ENCODE data around the gene RAPGEF6.
"Not testable (repeated sequence)": the region's sequence is repeated elsewhere in the genome, so short reads cannot be mapped to it uniquely, and the experiment has no call there.

The RAPGEF6 gene

DNA sequence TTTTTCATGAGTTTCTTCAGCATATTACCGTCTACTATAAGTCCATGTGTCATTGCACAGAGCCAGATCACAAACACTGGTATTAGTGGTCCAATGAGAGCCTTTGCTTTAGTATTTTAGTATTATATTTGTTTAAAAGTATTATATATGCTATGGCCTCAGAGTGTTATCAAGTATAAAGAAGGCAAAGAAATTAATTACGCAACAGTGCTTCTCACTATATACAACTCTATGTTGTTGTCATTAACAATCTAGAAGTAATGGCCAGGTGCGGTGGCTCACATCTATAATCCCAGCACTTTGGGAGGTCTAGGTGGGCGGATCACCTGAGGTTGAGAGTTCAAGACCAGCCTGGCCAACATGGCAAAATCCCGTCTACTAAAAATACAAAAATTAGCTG is 47.1 kb upstream of the RAPGEF6 start:
- H3K9ac ChIP-seq (ENCODE audit: low read length) = no peak overlapping the region
- no peak overlapping the region for H4K8ac ChIP-seq (ENCODE audit: low read depth, low read length)
- no peak overlapping the region for H3K23ac ChIP-seq (ENCODE audit: low read length)
- H4K12ac ChIP-seq (ENCODE audit: low read depth, low read length) = no peak overlapping the region
- H3K9me3 ChIP-seq (ENCODE audit: insufficient read depth, low read depth, low read length) = no peaks in the 10 kb centered on the region
- H3K14ac ChIP-seq (ENCODE audit: low read length) = no peak overlapping the region
- no peak overlapping the region for H3K4me2 ChIP-seq (ENCODE audit: low read length)
- no peak overlapping the region for H2BK5ac ChIP-seq (ENCODE audit: low read depth, low read length, poor library complexity)
- H3K36me3 ChIP-seq (ENCODE audit: control insufficient read depth in 1 of 2, insufficient read depth in 2 of 2, low read length in 2 of 2) = peaks cover 0 to 4% of the 10 kb centered on the region in 2 experiments
- H3K27ac ChIP-seq (ENCODE audit: low read depth, low read length) = no peak overlapping the region
- no peak overlapping the region for H2AFZ ChIP-seq (ENCODE audit: insufficient read depth, low read length, poor library complexity)
- H3K79me1 ChIP-seq (ENCODE audit: low read length) = no peaks in the 10 kb centered on the region
- no peaks in the 10 kb centered on the region for H3K4me1 ChIP-seq (ENCODE audit: control insufficient read depth in 1 of 2, insufficient read depth in 2 of 2, low read length in 2 of 2)
- H3K4me3 ChIP-seq (ENCODE audit: low read depth, low read length) = no peak overlapping the region
- WGBS (ENCODE audit: extremely low coverage, insufficient coverage, insufficient read length) = no CpG with 5 or more reads among the region's 5 CpGs
- H2AK5ac ChIP-seq (ENCODE audit: low read length) = no peak overlapping the region
- no peak overlapping the region for H4K91ac ChIP-seq (ENCODE audit: low read depth, low read length)
- no peak for DNase-seq
- H3K27me3 ChIP-seq (ENCODE audit: insufficient read depth, low read length) = no peaks in the 10 kb centered on the region
- H3K4ac ChIP-seq (ENCODE audit: low read depth, low read length) = no peak overlapping the region
- H3K18ac ChIP-seq (ENCODE audit: low read length) = no peak overlapping the region
- no peaks in the 10 kb centered on the region for H3K79me2 ChIP-seq (ENCODE audit: control insufficient read depth, insufficient read depth, low read length, poor library complexity)
- H2BK120ac ChIP-seq (ENCODE audit: insufficient read depth, low read length, poor library complexity) = no peak overlapping the region
- H2BK12ac ChIP-seq (ENCODE audit: low read length) = no peak overlapping the region

DNA sequence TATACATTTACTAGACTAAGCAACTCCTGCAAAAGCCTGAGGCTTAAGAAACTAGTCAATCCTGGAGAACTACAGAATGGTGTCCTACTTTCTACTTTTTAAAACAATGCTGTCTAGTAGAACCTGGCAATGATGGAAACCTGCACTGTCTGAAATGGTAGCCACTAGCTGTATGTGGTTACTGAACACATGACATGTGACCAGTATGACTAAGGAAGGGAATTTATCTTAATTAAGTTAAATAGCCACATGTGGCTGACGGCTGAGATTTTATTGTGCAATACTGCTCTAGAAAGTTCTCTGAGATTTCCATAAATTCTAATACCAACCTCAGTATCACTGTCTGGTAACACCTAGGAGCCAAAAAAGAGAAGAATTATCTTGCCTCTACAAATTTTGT is 44.9 kb upstream of the RAPGEF6 start:
- Histone ChIP-seq H3K9me3 (ENCODE audit: insufficient read depth, low read depth, low read length) (no peaks in the 10 kb centered on the region), H4K12ac (ENCODE audit: low read depth, low read length) (no peak overlapping the region), H2AK5ac (ENCODE audit: low read length) (no peak overlapping the region), H3K4ac (ENCODE audit: low read depth, low read length) (no peak overlapping the region), H3K79me1 (ENCODE audit: low read length) (no peaks in the 10 kb centered on the region), H2BK120ac (ENCODE audit: insufficient read depth, low read length, poor library complexity) (no peak overlapping the region), H3K27me3 (ENCODE audit: insufficient read depth, low read length) (no peaks in the 10 kb centered on the region), H3K4me1 (ENCODE audit: control insufficient read depth in 1 of 2, insufficient read depth in 2 of 2, low read length in 2 of 2) (no peaks in the 10 kb centered on the region), H3K23ac (ENCODE audit: low read length) (no peak overlapping the region), H2AFZ (ENCODE audit: insufficient read depth, low read length, poor library complexity) (no peak overlapping the region), H3K18ac (ENCODE audit: low read length) (no peak overlapping the region), H3K4me3 (ENCODE audit: low read depth, low read length) (no peak overlapping the region), H3K36me3 (ENCODE audit: control insufficient read depth in 1 of 2, insufficient read depth in 2 of 2, low read length in 2 of 2) (peaks cover 4 to 8% of the 10 kb centered on the region in 2 experiments), H2BK12ac (ENCODE audit: low read length) (no peak overlapping the region), H3K14ac (ENCODE audit: low read length) (no peak overlapping the region), H3K27ac (ENCODE audit: low read depth, low read length) (no peak overlapping the region), H3K4me2 (ENCODE audit: low read length) (no peak overlapping the region), H3K9ac (ENCODE audit: low read length) (no peak overlapping the region), H4K8ac (ENCODE audit: low read depth, low read length) (no peak overlapping the region), H4K91ac (ENCODE audit: low read depth, low read length) (no peak overlapping the region), H3K79me2 (ENCODE audit: control insufficient read depth, insufficient read depth, low read length, poor library complexity) (no peaks in the 10 kb centered on the region), H2BK5ac (ENCODE audit: low read depth, low read length, poor library complexity) (no peak overlapping the region)
- no CpG with 5 or more reads among the region's 1 CpG for WGBS (ENCODE audit: extremely low coverage, insufficient coverage, insufficient read length)
- no peak for DNase-seq

DNA sequence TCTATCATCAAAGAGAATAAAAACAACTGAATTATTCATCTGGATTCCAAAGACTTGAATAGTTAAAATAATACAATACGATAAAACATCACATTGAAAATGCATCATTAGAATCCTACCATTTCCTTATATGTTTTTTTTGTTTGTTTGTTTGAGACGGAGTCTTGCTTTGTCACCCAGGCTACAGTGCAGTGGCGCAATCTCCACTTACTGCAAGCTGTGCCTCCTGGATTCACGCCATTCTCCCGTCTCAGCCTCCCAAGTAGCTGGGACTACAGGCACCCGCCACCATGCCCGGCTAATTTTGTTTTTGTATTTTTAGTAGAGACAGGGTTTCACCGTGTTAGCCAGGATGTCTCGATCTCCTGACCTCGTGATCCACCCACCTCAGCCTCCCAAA is 43.2 kb upstream of the RAPGEF6 start:
- H3K79me2 ChIP-seq (ENCODE audit: control insufficient read depth, insufficient read depth, low read length, poor library complexity) = not testable (repeated sequence)
- no CpG with 5 or more reads among the region's 10 CpGs for WGBS (ENCODE audit: extremely low coverage, insufficient coverage, insufficient read length)

DNA sequence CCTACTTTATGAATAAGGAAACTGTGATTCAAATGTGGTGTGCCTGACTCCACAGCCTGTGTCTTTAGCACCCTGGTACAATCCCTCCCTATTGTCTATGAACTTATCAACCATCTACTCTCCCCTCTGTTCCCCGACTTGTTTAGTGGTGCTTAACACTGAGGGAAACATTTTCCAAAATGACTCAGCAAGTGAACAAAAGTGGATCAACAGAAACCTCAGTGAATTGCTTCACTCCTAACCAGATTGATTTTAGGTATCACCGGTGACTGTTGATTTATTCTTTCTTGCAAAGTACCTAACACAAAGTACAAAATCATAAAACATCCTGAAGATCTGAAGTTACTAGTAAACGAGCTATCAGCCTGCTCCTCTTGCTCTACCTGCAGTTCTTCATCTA is 42.1 kb upstream of the RAPGEF6 start:
- Histone ChIP-seq H3K4me2 (ENCODE audit: low read length) (no peak overlapping the region), H2BK120ac (ENCODE audit: insufficient read depth, low read length, poor library complexity) (no peak overlapping the region), H2AFZ (ENCODE audit: insufficient read depth, low read length, poor library complexity) (no peak overlapping the region), H3K23ac (ENCODE audit: low read length) (no peak overlapping the region), H2BK5ac (ENCODE audit: low read depth, low read length, poor library complexity) (no peak overlapping the region), H3K27me3 (ENCODE audit: insufficient read depth, low read length) (no peaks in the 10 kb centered on the region), H3K4me3 (ENCODE audit: low read depth, low read length) (no peak overlapping the region), H3K9me3 (ENCODE audit: insufficient read depth, low read depth, low read length) (no peaks in the 10 kb centered on the region), H3K79me2 (ENCODE audit: control insufficient read depth, insufficient read depth, low read length, poor library complexity) (no peaks in the 10 kb centered on the region), H4K12ac (ENCODE audit: low read depth, low read length) (no peak overlapping the region), H3K14ac (ENCODE audit: low read length) (no peak overlapping the region), H3K4me1 (ENCODE audit: control insufficient read depth in 1 of 2, insufficient read depth in 2 of 2, low read length in 2 of 2) (no peaks in the 10 kb centered on the region), H2BK12ac (ENCODE audit: low read length) (no peak overlapping the region), H3K18ac (ENCODE audit: low read length) (no peak overlapping the region), H4K91ac (ENCODE audit: low read depth, low read length) (no peak overlapping the region), H4K8ac (ENCODE audit: low read depth, low read length) (no peak overlapping the region), H3K4ac (ENCODE audit: low read depth, low read length) (no peak overlapping the region), H3K79me1 (ENCODE audit: low read length) (no peaks in the 10 kb centered on the region), H3K27ac (ENCODE audit: low read depth, low read length) (no peak overlapping the region), H3K9ac (ENCODE audit: low read length) (no peak overlapping the region), H3K36me3 (ENCODE audit: control insufficient read depth in 1 of 2, insufficient read depth in 2 of 2, low read length in 2 of 2) (peaks cover 10% of the 10 kb centered on the region in 2 experiments), H2AK5ac (ENCODE audit: low read length) (no peak overlapping the region)
- no CpG with 5 or more reads among the region's 3 CpGs for WGBS (ENCODE audit: extremely low coverage, insufficient coverage, insufficient read length)
- DNase-seq = no peak

More for the DNA sequence above, 43.2 kb upstream of the RAPGEF6 start:
- not testable (repeated sequence) for H3K14ac ChIP-seq (ENCODE audit: low read length); H2BK120ac ChIP-seq (ENCODE audit: insufficient read depth, low read length, poor library complexity); H3K4ac ChIP-seq (ENCODE audit: low read depth, low read length); H2BK12ac ChIP-seq (ENCODE audit: low read length); H2AFZ ChIP-seq (ENCODE audit: insufficient read depth, low read length, poor library complexity); H3K4me3 ChIP-seq (ENCODE audit: low read depth, low read length); H3K4me1 ChIP-seq (ENCODE audit: control insufficient read depth in 1 of 2, insufficient read depth in 2 of 2, low read length in 2 of 2); H4K8ac ChIP-seq (ENCODE audit: low read depth, low read length); H3K9me3 ChIP-seq (ENCODE audit: insufficient read depth, low read depth, low read length); H3K27ac ChIP-seq (ENCODE audit: low read depth, low read length); H3K4me2 ChIP-seq (ENCODE audit: low read length); H3K9ac ChIP-seq (ENCODE audit: low read length); H4K91ac ChIP-seq (ENCODE audit: low read depth, low read length); H3K79me1 ChIP-seq (ENCODE audit: low read length); H3K23ac ChIP-seq (ENCODE audit: low read length); H3K18ac ChIP-seq (ENCODE audit: low read length); H2AK5ac ChIP-seq (ENCODE audit: low read length); H3K27me3 ChIP-seq (ENCODE audit: insufficient read depth, low read length); H4K12ac ChIP-seq (ENCODE audit: low read depth, low read length); H2BK5ac ChIP-seq (ENCODE audit: low read depth, low read length, poor library complexity)
- H3K36me3 ChIP-seq (ENCODE audit: control insufficient read depth in 1 of 2, insufficient read depth in 2 of 2, low read length in 2 of 2) = peaks cover 10% of the 10 kb centered on the region in 2 experiments
- DNase-seq = peak; percentile 54 to 65
